Adrenal gland (tissue), 5 donors: ENCODE results near the gene SURF4.

Experiments used
- CTCF ChIP-seq, 6 experiments: fragments of 450-650 bp in 4 of 6; fragments of 200-600 bp in 2 of 6; sonication (generic) in 1 of 6; IDR thresholded peaks; 1 replicate in 5 of 6; 2 replicates in 1 of 6; pipeline versions ENCODE4 v1.5.1 to v1.8.0; 2016 to 2021; ENCODE audit warnings: antibody characterized with exemption in 6 of 6, mild to moderate bottlenecking in 2 of 6, moderate library complexity in 1 of 6
- POLR2A ChIP-seq, 2 donors: fragments of 450-650 bp; IDR thresholded peaks; one replicate each; pipeline ENCODE4 v1.6.1; 2017; ENCODE audit warnings: antibody characterized with exemption in 2 of 2, mild to moderate bottlenecking in 2 of 2, moderate library complexity in 1 of 2
- donor health status: DM: no; HTN: no; CAD: no.

GRCh38 chr9:133342570-133342969 is 33.3 kb downstream of the SURF4 start:
- TF ChIP-seq CTCF (IDR thresholded peaks at IDR 0.05) (no peak), POLR2A (IDR thresholded peaks at IDR 0.05) (no peak)
